ENCODE data around the gene MXD1. TPM values are rescaled to one million over a fixed set of nuclear protein-coding genes. Genes with fewer than 3 reads are reported as not detected.
A peak's percentile ranks its signal among the peaks of the same experiment; 100 is the strongest.

Gene MXD1
- total and polyA plus RNA-seq, 9 of the 15 experiments (the other 6 are each of a cell fraction or from before 2014, with no cell fraction given): 6.7 to 35.9 (median 11.0) TPM

- TF ChIP-seq GTF2B (IDR thresholded peaks at IDR 0.05; ENCODE audit: extremely low read depth, insufficient read length) (peak; percentile 45), ZNF24 (IDR thresholded peaks at IDR 0.05) (no peak), CHD1 (IDR thresholded peaks at IDR 0.05; ENCODE audit: low read length) (peak; percentile 42), YY1 (IDR thresholded peaks at IDR 0.05; ENCODE audit: borderline replicate concordance in 1 of 3, control insufficient read depth in 1 of 3, extremely low read depth in 1 of 3, insufficient read depth in 3 of 3, insufficient read length in 1 of 3, insufficient replicate concordance in 2 of 3, low read depth in 1 of 3, low read length in 2 of 3) (peak in 2 of 3 experiments; percentile 78 to 86), RAD21 (CRISPR knock-in tag; conservative IDR thresholded peaks at IDR 0.05 in 1 of 2, IDR thresholded peaks at IDR 0.05 in 1 of 2) (peak; percentile 21; a peak in 3 of 4 replicates), POLR2G (IDR thresholded peaks at IDR 0.05; ENCODE audit: low read depth, low read length) (peak; percentile 89), ZNF707 (CRISPR knock-in tag; conservative IDR thresholded peaks at IDR 0.05) (no peak), PHTF2 (CRISPR knock-in tag; IDR thresholded peaks at IDR 0.05) (0 out of 2 replicates have a peak, but pooled peaks have one; percentile 31), CTBP1 (IDR thresholded peaks at IDR 0.05; ENCODE audit: borderline replicate concordance) (0 out of 2 replicates have a peak, but pooled peaks have one; percentile 19), CXXC5 (CRISPR knock-in tag; IDR thresholded peaks at IDR 0.05) (no peak), ZNF232 (CRISPR knock-in tag; IDR thresholded peaks at IDR 0.05) (peak; percentile 45; the same call in 1 of the 2 replicates), HDAC6 (IDR thresholded peaks at IDR 0.05; ENCODE audit: low read depth, low read length) (no peak), XRCC3 (IDR thresholded peaks at IDR 0.05) (no peak), ZBTB12 (CRISPR knock-in tag; IDR thresholded peaks at IDR 0.05) (no peak), MEIS2 (IDR thresholded peaks at IDR 0.05; ENCODE audit: partially characterized antibody) (peak; percentile 72), GATAD2A (IDR thresholded peaks at IDR 0.05) (no peak), C11orf30 (IDR thresholded peaks at IDR 0.05; ENCODE audit: low read depth) (peak; percentile 14; the same call in 1 of the 2 replicates), MXD1 (CRISPR knock-in tag; IDR thresholded peaks at IDR 0.05; ENCODE audit: borderline replicate concordance, poor library complexity, severe bottlenecking) (no peak), BRF1 (IDR thresholded peaks at IDR 0.05; ENCODE audit: borderline replicate concordance, extremely low read depth, insufficient read length) (no peak), NR4A1 (CRISPR knock-in tag; IDR thresholded peaks at IDR 0.05) (no peak), NR4A1 (tag; IDR thresholded peaks at IDR 0.05) (no peak), ZSCAN29 (IDR thresholded peaks at IDR 0.05) (no peak), USF2 (CRISPR knock-in tag; IDR thresholded peaks at IDR 0.05) (no peak; the same call in 1 of the 2 replicates)
These were observed at the start of gene MXD1 (continued) for GRCh38 chr2:69914950-69915945.

Measured in K562 (cell line).